PC-3 (cell line): ENCODE data around the gene TMEM106C. TPM values are rescaled to one million over a fixed set of nuclear protein-coding genes. Genes with fewer than 3 reads are reported as not detected.

ENCODE experiments used
- ATAC-seq: fragments of 200-7000 bp; cut with Tn5 transposase; 2 replicates; pipeline ENCODE4 v1.9.1; 2020; ENCODE audit warnings: mild to moderate bottlenecking, moderate library complexity
- BruUV-seq: library from RNA; stranded (reverse); fragments of 400-500 nt; replicated peaks from 2 replicates; lab custom pipeline; 2021; lab: Mats Ljungman, UMichigan
- CTCF ChIA-PET: fragments of 300-600 bp; sonication (Branson Sonifier 250); formaldehyde crosslinking; loops from one replicate; lab custom pipeline; 2022; ENCODE audit warnings: antibody characterized with exemption; lab: Charles Lee
- POLR2A ChIA-PET: fragments of 300-600 bp; sonication (Branson Sonifier 250); formaldehyde crosslinking; loops from one replicate; lab custom pipeline; 2022; ENCODE audit warnings: antibody characterized with exemption; ENCODE audit not compliant: unreplicated experiment; lab: Charles Lee
- DNase-seq: peaks from one replicate; pipeline ENCODE4 v3.0.0-alpha.2; 2015
- H2AFZ ChIP-seq: fragments of 300-600 bp; sonication (generic); 2 replicates; pipeline ENCODE4 v1.6.0; 2016; ENCODE audit warnings: antibody characterized with exemption, low read length
- H3F3A ChIP-seq: fragments of 300-600 bp; sonication (generic); one replicate; pipeline ENCODE4 v1.6.0; 2017; ENCODE audit warnings: antibody characterized with exemption, low read length, control low read depth, mild to moderate bottlenecking; ENCODE audit not compliant: unreplicated experiment
- H3K27ac ChIP-seq: fragments of 300-600 bp; sonication (generic); 2 replicates; pipeline ENCODE4 v1.5.1; 2016; ENCODE audit warnings: mild to moderate bottlenecking, low read length
- H3K27me3 ChIP-seq: fragments of 300-600 bp; sonication (generic); 2 replicates; pipeline ENCODE4 v1.6.1; 2016; ENCODE audit warnings: low read length, mixed read lengths
- H3K36me3 ChIP-seq: fragments of 300-600 bp; sonication (generic); 2 replicates; pipeline ENCODE4 v1.6.1; 2016; ENCODE audit warnings: low read depth, mixed run types, low read length, mixed read lengths
- H3K4me1 ChIP-seq: fragments of 300-600 bp; sonication (generic); 2 replicates; pipeline ENCODE4 v1.5.1; 2016; ENCODE audit warnings: low read length; ENCODE audit not compliant: insufficient read depth
- H3K4me2 ChIP-seq: fragments of 300-600 bp; sonication (generic); 2 replicates; pipeline ENCODE4 v1.6.0; 2016; ENCODE audit warnings: low read length
- H3K4me3 ChIP-seq: fragments of 300-600 bp; sonication (generic); 2 replicates; pipeline ENCODE4 v1.5.1; 2016; ENCODE audit warnings: mild to moderate bottlenecking, low read length, mixed read lengths
- H3K79me2 ChIP-seq: fragments of 300-600 bp; sonication (generic); 2 replicates; pipeline ENCODE4 v1.6.1; 2017; ENCODE audit warnings: low read length, mixed read lengths
- H3K9ac ChIP-seq: fragments of 300-600 bp; sonication (generic); 2 replicates; pipeline ENCODE4 v1.6.0; 2016; ENCODE audit warnings: mild to moderate bottlenecking, low read length
- H3K9me2 ChIP-seq: fragments of 300-600 bp; sonication (generic); replicated peaks from 2 replicates; pipeline ENCODE4 v1.6.1; 2016; ENCODE audit warnings: mixed run types, low read length, mixed read lengths
- H3K9me3 ChIP-seq: fragments of 300-600 bp; sonication (generic); 2 replicates; pipeline ENCODE4 v1.6.1; 2016; ENCODE audit warnings: low read length, mixed read lengths
- H4K20me1 ChIP-seq: fragments of 300-600 bp; sonication (generic); 2 replicates; pipeline ENCODE4 v1.6.1; 2016; ENCODE audit warnings: low read length, mixed read lengths
- EZH2 ChIP-seq: fragments of 300-600 bp; sonication (generic); IDR thresholded peaks from one replicate; pipeline ENCODE4 v1.6.1; 2017; ENCODE audit warnings: antibody characterized with exemption, mild to moderate bottlenecking, low read length; ENCODE audit not compliant: unreplicated experiment
- EZH2phosphoT487 ChIP-seq: fragments of 300-600 bp; sonication (generic); IDR thresholded peaks from 2 replicates; pipeline ENCODE4 v1.6.1; 2018; ENCODE audit warnings: mild to moderate bottlenecking, antibody characterized with exemption, low read length, borderline replicate concordance
- intact Hi-C: fragments of 100-400 bp; cut with micrococcal nuclease; formaldehyde crosslinking; loops from 2 replicates; pipeline ENCODE4 v1.9.0; 2023
- total RNA-seq: library from RNA; depleted of rRNA; stranded (reverse); fragments of >200 nt; gene quantifications from 2 replicates; pipeline ENCODE4 v1.2.3, GENCODE V29; 2014
- TF ChIP-seq, protein P1 (sequence below): fragments of 300-600 bp; sonication (generic); conservative IDR thresholded peaks from 2 replicates; pipeline ENCODE4 v1.5.1; 2017; ENCODE audit warnings: antibody characterized with exemption, low read depth, mild to moderate bottlenecking, low read length

The TMEM106C gene
- total RNA-seq, 1 experiment from 2014 or later, result 166 TPM

DNA sequence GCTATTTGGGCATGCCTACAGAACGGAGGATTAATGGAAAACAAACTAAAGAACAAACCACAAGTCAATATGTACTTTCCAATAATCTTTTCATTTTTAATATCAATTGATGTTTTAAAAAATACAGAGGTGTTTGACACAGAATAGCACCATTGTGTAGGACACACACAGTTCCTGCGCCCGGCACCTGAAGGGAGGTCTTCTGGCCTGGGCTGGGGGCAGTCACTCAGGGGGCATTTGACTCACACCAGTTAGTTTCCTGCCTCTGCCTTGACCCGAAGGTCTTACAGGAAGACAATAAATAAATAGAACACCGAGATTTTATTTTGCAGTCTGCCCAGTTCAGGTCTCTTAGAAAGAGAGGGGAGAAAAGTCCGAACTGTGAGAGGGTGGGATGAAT, 9.5 kb downstream of the TMEM106C start:
- ATAC-seq, result no peak
- no peaks in the 10 kb centered on the region for H4K20me1 ChIP-seq
- H3K36me3 ChIP-seq, result peaks cover 5% of the 10 kb centered on the region
- H3K9ac ChIP-seq, result no peak overlapping the region
- intact Hi-C loops, result no loop called here
- CTCF ChIA-PET, result no interaction called here
- POLR2A ChIA-PET, result no interaction called here
- no peaks in the 10 kb centered on the region for H3K4me1 ChIP-seq
- no peak for TF ChIP-seq EZH2
- TF ChIP-seq EZH2phosphoT487, result no peak
- TF ChIP-seq, protein P1, sequence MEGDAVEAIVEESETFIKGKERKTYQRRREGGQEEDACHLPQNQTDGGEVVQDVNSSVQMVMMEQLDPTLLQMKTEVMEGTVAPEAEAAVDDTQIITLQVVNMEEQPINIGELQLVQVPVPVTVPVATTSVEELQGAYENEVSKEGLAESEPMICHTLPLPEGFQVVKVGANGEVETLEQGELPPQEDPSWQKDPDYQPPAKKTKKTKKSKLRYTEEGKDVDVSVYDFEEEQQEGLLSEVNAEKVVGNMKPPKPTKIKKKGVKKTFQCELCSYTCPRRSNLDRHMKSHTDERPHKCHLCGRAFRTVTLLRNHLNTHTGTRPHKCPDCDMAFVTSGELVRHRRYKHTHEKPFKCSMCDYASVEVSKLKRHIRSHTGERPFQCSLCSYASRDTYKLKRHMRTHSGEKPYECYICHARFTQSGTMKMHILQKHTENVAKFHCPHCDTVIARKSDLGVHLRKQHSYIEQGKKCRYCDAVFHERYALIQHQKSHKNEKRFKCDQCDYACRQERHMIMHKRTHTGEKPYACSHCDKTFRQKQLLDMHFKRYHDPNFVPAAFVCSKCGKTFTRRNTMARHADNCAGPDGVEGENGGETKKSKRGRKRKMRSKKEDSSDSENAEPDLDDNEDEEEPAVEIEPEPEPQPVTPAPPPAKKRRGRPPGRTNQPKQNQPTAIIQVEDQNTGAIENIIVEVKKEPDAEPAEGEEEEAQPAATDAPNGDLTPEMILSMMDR, result no peak
- no peak overlapping the region for H3K4me3 ChIP-seq
- no peaks in the 10 kb centered on the region for H3K27me3 ChIP-seq
- H3K9me3 ChIP-seq, result no peaks in the 10 kb centered on the region
- no peaks in the 10 kb centered on the region for H3F3A ChIP-seq
- no peak overlapping the region for H3K4me2 ChIP-seq
- no peak for DNase-seq
- H3K27ac ChIP-seq, result no peak overlapping the region
- no peak overlapping the region for H2AFZ ChIP-seq
- no TSS peak for BruUV-seq
- no peaks in the 10 kb centered on the region for H3K79me2 ChIP-seq
- H3K9me2 ChIP-seq, result no peaks in the 10 kb centered on the region

GRCh38 chr12:47973870-47974269, 10.5 kb downstream of the TMEM106C start:
- H3K9me3 ChIP-seq, result no peaks in the 10 kb centered on the region
- H3F3A ChIP-seq, result no peaks in the 10 kb centered on the region
- no TSS peak for BruUV-seq
- no peak overlapping the region for H3K4me3 ChIP-seq
- ChIA-PET POLR2A (no interaction called here), CTCF (no interaction called here)
- H3K36me3 ChIP-seq, result no peaks in the 10 kb centered on the region
- no peaks in the 10 kb centered on the region for H3K9me2 ChIP-seq
- H3K79me2 ChIP-seq, result no peaks in the 10 kb centered on the region
- H3K27me3 ChIP-seq, result no peaks in the 10 kb centered on the region
- no peak overlapping the region for H2AFZ ChIP-seq
- no peak overlapping the region for H3K9ac ChIP-seq
- ATAC-seq, result no peak
- no peak overlapping the region for H3K4me2 ChIP-seq
- DNase-seq, result no peak
- H3K4me1 ChIP-seq, result no peaks in the 10 kb centered on the region
- H3K27ac ChIP-seq, result no peak overlapping the region
- TF ChIP-seq EZH2phosphoT487, result no peak
- TF ChIP-seq, protein P1, result no peak
- TF ChIP-seq EZH2, result no peak
- H4K20me1 ChIP-seq, result no peaks in the 10 kb centered on the region
- intact Hi-C loops, result no loop called here

DNA sequence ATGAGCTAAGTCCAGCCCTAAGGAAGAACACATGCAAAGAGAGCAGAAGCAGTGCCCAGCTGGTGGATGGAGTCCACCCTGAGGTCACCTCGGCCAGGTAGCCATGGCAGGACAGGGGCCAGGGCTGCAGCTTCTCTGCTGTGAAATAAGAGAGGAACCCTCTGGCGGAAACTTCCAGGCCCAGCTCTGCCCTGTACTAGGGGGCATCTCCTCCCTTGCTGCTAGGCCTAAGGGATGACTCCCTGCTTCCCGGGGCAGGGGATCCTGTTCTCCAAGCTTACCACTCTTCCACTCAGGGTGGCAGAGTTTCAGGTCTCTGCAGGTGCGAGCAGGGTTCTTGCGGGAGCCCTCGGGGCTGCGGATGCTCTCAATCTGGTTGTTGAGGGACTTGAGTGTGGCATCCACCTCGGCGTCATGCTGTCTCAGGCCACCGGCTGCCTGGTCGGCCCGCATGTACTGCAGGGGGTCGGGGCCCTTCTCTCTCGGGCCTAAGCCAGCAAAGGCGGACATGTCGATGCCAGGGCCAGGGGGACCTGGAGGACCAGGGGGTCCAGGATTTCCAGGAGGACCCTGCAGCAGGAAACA, 11.7 kb downstream of the TMEM106C start:
- Histone ChIP-seq H4K20me1 (no peaks in the 10 kb centered on the region), H3K27me3 (no peaks in the 10 kb centered on the region), H3F3A (no peaks in the 10 kb centered on the region), H3K9ac (no peak overlapping the region), H3K4me1 (no peaks in the 10 kb centered on the region), H3K9me2 (no peaks in the 10 kb centered on the region), H3K9me3 (no peaks in the 10 kb centered on the region), H3K27ac (no peak overlapping the region), H3K4me2 (no peak overlapping the region), H2AFZ (no peak overlapping the region), H3K36me3 (no peaks in the 10 kb centered on the region), H3K4me3 (no peak overlapping the region), H3K79me2 (no peaks in the 10 kb centered on the region)
- TF ChIP-seq EZH2phosphoT487 (no peak), EZH2 (no peak)
- TF ChIP-seq, protein P1, result no peak
- intact Hi-C loops, result no loop called here
- POLR2A ChIA-PET, result no interaction called here
- ATAC-seq (no peak), DNase-seq (no peak)
- CTCF ChIA-PET, result no interaction called here
- BruUV-seq, result no TSS peak
